NOMO-1 treated with dmso at 0.1 percent for 144 hours (cell line): ENCODE results near the gene SPATA18.

Source experiments
- DNase-seq: peaks from one replicate; lab custom pipeline; 2025; ENCODE audit not compliant: unreplicated experiment; lab: John Stamatoyannopoulos, UW

The SPATA18 gene, protein sequence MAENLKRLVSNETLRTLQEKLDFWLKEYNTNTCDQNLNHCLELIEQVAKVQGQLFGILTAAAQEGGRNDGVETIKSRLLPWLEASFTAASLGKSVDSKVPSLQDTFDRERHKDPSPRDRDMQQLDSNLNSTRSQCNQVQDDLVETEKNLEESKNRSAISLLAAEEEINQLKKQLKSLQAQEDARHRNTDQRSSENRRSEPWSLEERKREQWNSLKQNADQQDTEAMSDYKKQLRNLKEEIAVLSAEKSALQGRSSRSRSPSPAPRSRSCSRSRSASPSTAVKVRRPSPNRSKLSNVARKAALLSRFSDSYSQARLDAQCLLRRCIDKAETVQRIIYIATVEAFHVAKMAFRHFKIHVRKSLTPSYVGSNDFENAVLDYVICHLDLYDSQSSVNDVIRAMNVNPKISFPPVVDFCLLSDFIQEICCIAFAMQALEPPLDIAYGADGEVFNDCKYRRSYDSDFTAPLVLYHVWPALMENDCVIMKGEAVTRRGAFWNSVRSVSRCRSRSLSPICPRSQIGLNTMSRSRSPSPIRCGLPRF

DNA sequence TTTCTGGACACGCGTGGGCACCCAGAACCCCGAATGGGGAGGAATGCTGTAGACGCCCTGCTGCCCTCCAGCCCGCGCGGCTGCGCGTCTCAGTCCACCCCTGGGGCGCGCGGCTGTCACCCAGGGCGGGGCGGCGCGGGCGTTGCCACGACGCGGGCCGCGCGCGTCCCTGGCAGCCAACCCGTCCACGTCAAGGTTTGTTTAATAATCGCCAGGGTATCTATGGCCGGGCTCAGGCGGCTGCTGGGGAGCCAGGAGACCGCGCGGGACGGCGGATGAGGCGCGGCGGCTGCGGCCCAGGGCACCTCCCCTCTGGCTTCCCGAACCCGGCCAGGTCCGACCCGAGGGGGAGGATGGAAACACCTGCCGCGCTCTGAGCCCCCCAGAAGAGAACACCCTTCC is at the start of gene SPATA18:
Gene SPATA18, plus strand, starts transcription at position 92 of the 402 bp plus-strand sequence. CDS start 401 bp downstream, outside the sequence.
- no peak for DNase-seq

GRCh38 chr4:52001616-52002015 is 49.5 kb upstream of the SPATA18 start:
- DNase-seq, result no peak

GRCh38 chr4:52004414-52004813 is 46.7 kb upstream of the SPATA18 start:
- DNase-seq, result no peak

- DNase-seq, result no peak
These were observed 45.4 kb upstream of the SPATA18 start for GRCh38 chr4:52005604-52006273.

DNA sequence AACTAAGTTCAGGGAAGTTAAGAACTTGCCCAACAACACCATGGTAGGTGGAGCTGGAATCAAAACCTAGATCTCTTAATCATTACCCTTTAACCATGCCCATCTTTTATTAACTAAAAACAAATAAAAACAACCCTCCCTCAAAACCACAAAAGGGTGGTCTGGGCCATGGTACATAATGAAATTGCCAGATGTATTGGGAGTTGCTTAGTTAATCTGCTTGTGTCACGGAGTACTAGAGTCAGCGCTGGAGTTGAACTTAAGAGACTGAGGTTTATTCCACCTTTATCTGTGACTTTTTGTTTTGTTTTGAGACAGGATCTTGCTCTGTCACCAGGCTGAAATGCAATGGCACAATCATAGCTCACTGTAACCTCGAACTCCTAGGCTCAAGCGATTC is 44.2 kb upstream of the SPATA18 start:
- DNase-seq, result no peak

DNA sequence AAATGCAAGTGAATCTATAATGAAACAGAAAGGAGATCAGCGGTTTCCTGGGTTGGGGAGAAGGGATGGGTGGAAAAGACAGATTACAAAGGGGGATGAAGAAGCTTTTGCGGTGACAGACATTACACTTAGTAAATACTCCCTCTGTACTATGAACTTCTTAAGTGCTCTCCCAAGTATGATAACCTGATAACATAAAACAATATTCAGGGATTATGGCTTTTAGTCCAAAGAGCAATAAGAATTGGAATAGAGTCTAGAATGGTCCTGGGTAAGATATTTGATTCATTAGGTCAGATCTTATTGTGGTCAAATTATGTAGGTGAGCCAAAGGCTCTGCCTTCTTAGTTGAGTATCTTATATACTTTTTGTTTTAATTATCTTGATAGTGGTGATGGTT is 40.1 kb upstream of the SPATA18 start:
- DNase-seq, result no peak

- no peak for DNase-seq
These were observed 38.5 kb upstream of the SPATA18 start for GRCh38 chr4:52012651-52013050.

DNA sequence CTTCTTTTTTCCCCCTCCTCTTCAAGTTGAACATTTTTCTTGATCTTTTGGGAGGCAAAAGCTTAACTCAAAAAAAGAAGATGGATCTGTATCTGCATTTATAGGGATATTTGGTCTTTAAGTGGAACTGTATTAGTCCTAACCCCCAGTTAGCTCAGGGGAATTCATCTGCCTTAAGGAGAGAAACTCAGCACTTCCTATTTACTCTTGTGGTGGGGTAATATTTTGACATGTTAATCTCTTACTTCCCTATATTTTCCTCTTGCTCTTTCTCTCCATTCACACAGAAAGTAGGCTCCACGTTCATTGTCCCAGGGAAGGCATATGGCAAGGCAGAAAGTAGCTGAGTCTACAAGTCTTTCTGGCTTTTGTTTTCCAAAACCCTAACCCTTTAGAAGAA is 36.2 kb upstream of the SPATA18 start:
- DNase-seq, result peak; percentile 55

- DNase-seq, result peak; percentile 9
These were observed 35.7 kb upstream of the SPATA18 start for GRCh38 chr4:52015366-52015765.

DNA sequence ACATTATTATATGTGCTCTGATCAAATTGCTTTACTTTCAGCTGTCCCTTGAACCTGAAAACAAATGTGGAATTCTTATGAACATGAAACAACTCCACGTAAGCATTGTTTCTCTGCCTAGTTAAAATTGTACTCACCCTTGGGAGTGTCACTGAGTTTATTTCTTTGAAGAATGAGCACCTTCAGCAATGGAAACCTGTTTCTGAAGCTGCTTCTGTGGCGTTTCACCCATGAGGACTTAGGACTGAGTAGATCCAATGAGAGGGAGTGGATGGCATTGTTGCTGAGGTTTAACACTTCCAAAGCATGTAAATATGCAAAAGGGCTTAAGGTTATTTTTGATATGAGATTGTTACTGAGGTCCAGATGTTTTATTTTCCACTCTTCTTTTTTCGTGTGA is 34.1 kb upstream of the SPATA18 start:
- no peak for DNase-seq

- no peak for DNase-seq
These were observed 33.3 kb upstream of the SPATA18 start for GRCh38 chr4:52017814-52018213.

- peak; percentile 3 for DNase-seq
These were observed 31.0 kb upstream of the SPATA18 start, which contains the start of gene LRRC66 for GRCh38 chr4:52019936-52020657. Gene LRRC66 (minus strand): TSS chr4:52020363. CDS start chr4:52017613, 2,750 bp downstream.

DNA sequence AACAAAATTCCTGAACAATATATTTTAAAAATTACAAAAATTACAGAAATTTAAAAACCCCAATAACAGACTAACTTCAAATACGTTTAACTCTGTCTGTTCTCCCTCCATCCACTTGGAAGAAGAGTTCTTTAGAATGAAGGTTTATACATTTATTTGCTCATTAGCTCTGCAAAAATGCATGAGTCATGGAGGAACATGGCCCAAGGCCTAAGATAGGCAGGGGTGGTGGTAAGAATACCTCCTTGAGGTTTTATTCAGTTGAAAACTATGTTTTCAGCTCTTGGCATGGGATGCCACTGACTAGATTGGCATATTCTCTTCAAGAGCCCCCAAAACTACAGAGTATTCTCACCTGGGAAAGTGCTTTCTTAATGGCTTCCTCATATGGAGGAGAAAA is 22.1 kb upstream of the SPATA18 start:
- DNase-seq, result no peak

DNA sequence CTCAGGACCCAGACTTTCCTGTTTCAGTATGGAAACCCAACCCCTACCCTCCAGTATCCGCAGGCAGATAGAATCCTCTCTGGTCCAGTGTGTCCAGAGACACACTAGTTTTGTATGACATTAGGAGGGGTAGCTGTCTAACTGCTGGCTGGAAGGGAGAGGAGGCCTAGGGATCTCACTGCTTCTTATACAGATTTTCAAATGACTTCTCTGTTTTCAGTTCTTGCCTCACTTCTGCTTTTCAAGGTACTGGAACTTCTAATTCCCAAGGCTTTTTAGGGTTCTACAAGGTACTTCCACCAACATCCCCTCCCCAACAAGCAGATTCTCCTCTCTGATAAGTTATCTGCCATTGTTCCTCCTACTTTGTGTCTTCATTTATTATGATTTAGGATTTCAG is 19.1 kb upstream of the SPATA18 start:
- DNase-seq, result no peak

DNA sequence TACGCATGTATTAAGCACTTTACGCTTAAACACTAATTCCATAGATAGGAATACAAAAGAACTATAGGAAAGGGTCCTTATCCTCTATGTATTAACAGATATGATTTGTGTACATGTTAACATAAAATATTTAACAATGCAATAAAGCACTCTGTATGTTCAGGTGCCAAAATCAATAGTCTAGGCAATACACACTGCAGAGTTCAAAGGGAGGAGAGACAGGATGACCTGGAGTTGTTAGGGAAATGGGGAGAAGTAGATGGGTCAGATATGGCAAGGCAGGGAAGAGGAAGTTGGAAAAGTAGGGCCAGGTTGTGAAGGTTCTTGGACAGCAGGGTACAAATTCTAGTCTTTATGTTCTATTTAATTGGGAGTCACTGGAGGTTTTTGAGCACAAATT is 15.9 kb upstream of the SPATA18 start:
- DNase-seq, result no peak

GRCh38 chr4:52036886-52037530 is 14.1 kb upstream of the SPATA18 start:
- DNase-seq, result no peak

DNA sequence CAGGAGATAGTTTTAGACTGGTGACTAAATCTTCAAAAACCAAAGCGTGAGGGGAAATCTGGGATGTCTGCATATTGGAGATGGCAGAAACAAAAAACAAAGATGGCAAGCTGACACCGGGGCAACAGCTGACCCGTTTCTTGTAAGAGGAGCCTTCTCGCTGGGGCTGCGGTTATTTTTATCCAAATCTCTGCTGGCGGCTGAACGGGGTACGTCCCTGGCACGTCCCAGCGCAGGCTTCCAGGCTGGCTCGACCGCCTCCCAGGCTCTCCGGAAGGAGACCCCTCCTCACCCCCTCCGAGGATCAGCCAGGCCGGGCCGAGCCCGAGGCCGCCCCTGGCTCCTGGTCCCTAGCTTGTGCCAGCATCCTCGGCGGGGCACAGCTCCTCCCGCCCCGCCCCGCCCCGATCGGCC is 13.4 kb upstream of the SPATA18 start:
- DNase-seq, result no peak

DNA sequence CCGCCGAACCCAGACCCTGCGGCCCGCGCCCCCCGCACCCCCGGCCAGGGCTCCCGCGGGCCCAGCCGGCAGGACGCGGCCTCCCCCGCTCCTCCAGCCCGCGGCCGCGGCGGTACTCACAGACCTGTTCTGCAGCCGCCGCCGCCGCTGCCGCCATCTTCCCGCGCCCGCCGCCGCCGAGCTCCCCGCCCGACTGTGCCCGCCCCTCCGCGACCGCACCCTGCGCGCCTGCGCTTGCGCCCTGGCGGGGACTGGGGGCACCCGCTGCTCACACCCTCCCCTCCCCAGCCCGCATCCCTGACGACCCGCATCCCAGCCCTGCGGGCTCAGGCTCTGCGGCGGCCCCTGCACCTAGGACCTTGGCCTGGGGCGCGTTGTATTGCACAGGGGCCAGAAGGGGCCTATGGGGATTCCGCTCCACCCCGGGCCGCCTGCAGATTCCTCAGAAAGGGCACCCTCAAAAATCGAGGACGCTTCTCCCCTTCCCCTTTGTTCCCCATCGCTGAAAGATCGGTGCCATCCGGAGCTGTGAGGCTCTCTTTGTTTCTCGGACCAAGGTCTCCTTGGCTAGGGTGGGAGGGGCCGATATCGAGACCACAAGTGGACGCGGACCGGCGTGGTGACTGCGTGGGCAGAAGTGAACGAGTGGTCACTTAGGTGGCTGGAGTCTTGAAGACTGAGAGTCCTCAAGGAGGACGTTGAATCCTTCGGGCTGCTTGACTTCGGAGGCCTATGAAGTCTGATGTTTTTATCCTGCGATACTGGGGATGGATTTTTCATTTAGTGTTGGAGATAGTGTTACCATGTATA is 12.8 kb upstream of the SPATA18 start, which contains the start of gene SGCB:
Gene SGCB, minus strand, starts transcription at position 197 of the 810 bp plus-strand sequence. Its CDS starts 40 bp downstream, at position 157.
- DNase-seq, result peak; percentile 13

GRCh38 chr4:52045028-52045427 is 6.1 kb upstream of the SPATA18 start:
- no peak for DNase-seq

GRCh38 chr4:52049266-52049665 is 1.8 kb upstream of the SPATA18 start:
- DNase-seq, result no peak
